DND-41 (cell line): ENCODE measurements around the gene HPCAL1.

Experiments
- ATAC-seq: fragments of 200-7000 bp; cut with Tn5 transposase; 3 replicates; pipeline ENCODE4 v1.9.1; 2021; ENCODE audit warnings: low read depth; ENCODE audit not compliant: insufficient read depth
- DNase-seq: peaks from one replicate; pipeline ENCODE4 v3.0.0-alpha.2; 2020
- H2AFZ ChIP-seq: 2 replicates; pipeline ENCODE4 v1.6.0; 2012; ENCODE audit warnings: low read depth, low read length
- H3K27ac ChIP-seq: 2 replicates; pipeline ENCODE4 v1.5.1; 2012; ENCODE audit warnings: low read length, inconsistent platforms
- H3K27me3 ChIP-seq: fragments of 200-600 bp; sonication (generic); 2 replicates; pipeline ENCODE4 v1.6.0; 2012; ENCODE audit warnings: low read length, mild to moderate bottlenecking, inconsistent platforms; ENCODE audit not compliant: insufficient read depth, poor library complexity
- H3K36me3 ChIP-seq: 2 replicates; pipeline ENCODE4 v1.5.1; 2012; ENCODE audit warnings: low read length, inconsistent platforms; ENCODE audit not compliant: insufficient read depth
- H3K4me1 ChIP-seq: 2 replicates; pipeline ENCODE4 v1.5.1; 2012; ENCODE audit warnings: mild to moderate bottlenecking, low read length; ENCODE audit not compliant: insufficient read depth
- H3K4me2 ChIP-seq: 2 replicates; pipeline ENCODE4 v1.6.0; 2012; ENCODE audit warnings: mild to moderate bottlenecking, moderate library complexity, low read length, inconsistent platforms; ENCODE audit not compliant: insufficient read depth
- H3K4me3 ChIP-seq, 2 experiments: fragments of 200-600 bp in 1 of 2; shearing (Covaris generic) in 1 of 2; 2 replicates each; pipeline ENCODE4 v1.5.1; 2012 to 2016; ENCODE audit warnings: inconsistent platforms in 2 of 2, low read length in 2 of 2, mild to moderate bottlenecking in 2 of 2, low read depth in 1 of 2, moderate library complexity in 1 of 2
- H3K79me2 ChIP-seq: 2 replicates; pipeline ENCODE4 v1.6.0; 2012; ENCODE audit warnings: low read length, inconsistent platforms; ENCODE audit not compliant: insufficient read depth
- H3K9ac ChIP-seq: 2 replicates; pipeline ENCODE4 v1.6.0; 2012; ENCODE audit warnings: low read depth, mild to moderate bottlenecking, inconsistent platforms, low read length, moderate library complexity
- H3K9me3 ChIP-seq: 2 replicates; pipeline ENCODE4 v1.5.1; 2012; ENCODE audit warnings: low read length, moderate library complexity, mild to moderate bottlenecking, inconsistent platforms; ENCODE audit not compliant: insufficient read depth, severe bottlenecking
- H4K20me1 ChIP-seq: 2 replicates; pipeline ENCODE4 v1.6.0; 2012; ENCODE audit warnings: low read length; ENCODE audit not compliant: insufficient read depth
- EZH2 ChIP-seq: IDR thresholded peaks from 3 replicates; pipeline ENCODE4 v1.6.1; 2012; ENCODE audit warnings: borderline replicate concordance, low read depth, mild to moderate bottlenecking, moderate library complexity, low read length, inconsistent platforms; ENCODE audit not compliant: severe bottlenecking
- TF ChIP-seq, protein P1 (sequence below): IDR thresholded peaks from 2 replicates; pipeline ENCODE4 v1.5.1; 2012; ENCODE audit warnings: borderline replicate concordance, low read length, moderate library complexity, mild to moderate bottlenecking; ENCODE audit not compliant: poor library complexity, severe bottlenecking; ENCODE audit errors: extremely low read depth

The HPCAL1 gene

DNA sequence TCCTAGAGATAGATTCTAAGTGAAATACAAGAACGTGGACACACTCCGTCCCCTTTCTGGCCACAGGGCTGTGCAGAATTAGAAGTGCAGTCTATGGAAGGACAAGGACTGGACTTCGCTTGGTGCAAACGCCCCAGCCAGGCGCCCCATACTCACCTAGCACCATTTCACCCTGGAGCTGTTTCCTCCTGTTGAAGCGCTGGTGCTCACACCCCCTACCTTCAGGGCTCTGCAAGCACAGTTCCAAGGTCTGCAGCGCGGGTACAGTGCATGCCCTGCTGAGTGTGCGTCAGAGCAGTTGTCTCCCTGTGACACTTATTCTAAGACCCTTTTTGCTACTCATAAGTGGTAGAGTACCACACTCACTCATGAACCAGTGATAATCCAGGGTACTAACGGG lies 3.0 kb downstream of the HPCAL1 start:
- TF ChIP-seq EZH2 = no peak
- TF ChIP-seq, protein P1, sequence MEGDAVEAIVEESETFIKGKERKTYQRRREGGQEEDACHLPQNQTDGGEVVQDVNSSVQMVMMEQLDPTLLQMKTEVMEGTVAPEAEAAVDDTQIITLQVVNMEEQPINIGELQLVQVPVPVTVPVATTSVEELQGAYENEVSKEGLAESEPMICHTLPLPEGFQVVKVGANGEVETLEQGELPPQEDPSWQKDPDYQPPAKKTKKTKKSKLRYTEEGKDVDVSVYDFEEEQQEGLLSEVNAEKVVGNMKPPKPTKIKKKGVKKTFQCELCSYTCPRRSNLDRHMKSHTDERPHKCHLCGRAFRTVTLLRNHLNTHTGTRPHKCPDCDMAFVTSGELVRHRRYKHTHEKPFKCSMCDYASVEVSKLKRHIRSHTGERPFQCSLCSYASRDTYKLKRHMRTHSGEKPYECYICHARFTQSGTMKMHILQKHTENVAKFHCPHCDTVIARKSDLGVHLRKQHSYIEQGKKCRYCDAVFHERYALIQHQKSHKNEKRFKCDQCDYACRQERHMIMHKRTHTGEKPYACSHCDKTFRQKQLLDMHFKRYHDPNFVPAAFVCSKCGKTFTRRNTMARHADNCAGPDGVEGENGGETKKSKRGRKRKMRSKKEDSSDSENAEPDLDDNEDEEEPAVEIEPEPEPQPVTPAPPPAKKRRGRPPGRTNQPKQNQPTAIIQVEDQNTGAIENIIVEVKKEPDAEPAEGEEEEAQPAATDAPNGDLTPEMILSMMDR = peak; percentile 31
- H3K27ac ChIP-seq = no peak overlapping the region
- no peak overlapping the region for H3K4me3 ChIP-seq
- DNase-seq (no peak), ATAC-seq (no peak)
- no peaks in the 10 kb centered on the region for H3K9me3 ChIP-seq
- H3K36me3 ChIP-seq = no peaks in the 10 kb centered on the region
- H3K4me1 ChIP-seq = peaks cover 41% of the 10 kb centered on the region
- H2AFZ ChIP-seq = no peak overlapping the region
- H3K79me2 ChIP-seq = no peaks in the 10 kb centered on the region
- peaks cover 25% of the 10 kb centered on the region for H3K27me3 ChIP-seq
- peaks cover 64% of the 10 kb centered on the region for H4K20me1 ChIP-seq
- H3K9ac ChIP-seq = no peak overlapping the region
- H3K4me2 ChIP-seq = peak overlapping the region; percentile 100

DNA sequence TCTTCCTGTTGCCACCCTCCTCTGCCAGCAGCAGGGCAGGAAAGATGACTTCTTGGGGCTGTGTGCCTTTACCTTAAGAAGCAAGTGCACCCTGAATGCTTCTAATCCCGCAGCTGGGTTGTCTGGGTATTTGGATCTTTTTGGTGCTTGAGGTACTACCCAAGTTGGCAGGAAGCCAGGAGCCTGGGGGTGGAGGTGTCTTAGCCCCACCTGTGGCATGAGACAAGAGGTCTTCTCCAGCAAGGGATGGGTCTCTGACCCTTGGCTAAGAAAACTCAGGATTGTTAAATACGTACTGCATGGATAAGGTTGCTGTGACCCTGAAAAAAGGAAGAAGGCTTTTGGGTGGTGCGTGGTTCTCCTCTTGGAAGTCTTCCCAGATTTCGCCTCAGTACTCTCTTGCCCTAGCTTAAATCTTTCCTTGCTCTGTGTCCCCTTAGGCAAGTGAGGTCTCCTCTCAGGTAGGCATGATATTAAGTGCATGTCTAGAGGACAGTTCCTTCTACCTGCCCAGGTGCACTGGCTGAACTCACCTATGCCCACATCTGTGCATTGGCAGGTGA lies 4.3 kb downstream of the HPCAL1 start:
- Histone ChIP-seq H4K20me1 (peaks cover 64% of the 10 kb centered on the region), H3K4me2 (no peak overlapping the region), H2AFZ (no peak overlapping the region), H3K4me3 (no peak overlapping the region), H3K27ac (no peak overlapping the region), H3K9ac (no peak overlapping the region), H3K4me1 (peaks cover 37% of the 10 kb centered on the region), H3K27me3 (peaks cover 25% of the 10 kb centered on the region), H3K36me3 (no peaks in the 10 kb centered on the region), H3K79me2 (no peaks in the 10 kb centered on the region), H3K9me3 (no peaks in the 10 kb centered on the region)
- TF ChIP-seq EZH2 = no peak
- TF ChIP-seq, protein P1 = no peak
- DNase-seq (no peak), ATAC-seq (no peak)

DNA sequence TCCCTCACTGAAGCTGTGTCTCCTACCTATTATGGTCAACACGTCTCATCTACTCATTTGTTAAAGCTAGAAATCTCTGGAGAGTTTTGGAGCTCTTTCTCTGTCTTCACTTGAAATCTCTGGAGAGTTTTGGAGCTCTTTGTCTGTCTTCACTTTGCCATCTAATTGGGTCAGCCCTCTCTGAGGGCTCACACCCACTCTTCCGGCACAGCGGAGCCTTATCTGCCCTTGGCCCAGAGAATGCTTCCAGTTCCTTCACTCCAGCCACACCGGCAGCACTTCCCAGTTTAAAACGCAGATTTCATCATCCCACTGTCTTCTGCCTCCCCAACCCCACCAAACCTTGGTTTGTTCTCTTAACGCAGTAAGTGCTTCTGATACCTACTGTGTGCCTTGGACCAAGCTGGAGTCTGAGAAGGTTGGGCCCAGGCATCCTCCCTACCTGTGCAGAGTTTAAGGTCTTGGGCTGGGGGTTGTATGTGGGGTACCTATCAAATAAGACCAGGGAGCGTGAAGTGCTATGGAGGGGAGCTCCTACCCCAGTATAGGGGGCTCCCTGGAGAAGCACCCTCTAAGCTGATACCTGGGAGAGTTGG lies 5.0 kb downstream of the HPCAL1 start:
- Histone ChIP-seq H3K9ac (no peak overlapping the region), H3K4me1 (peaks cover 34% of the 10 kb centered on the region), H3K4me3 (no peak overlapping the region), H3K9me3 (no peaks in the 10 kb centered on the region), H3K36me3 (no peaks in the 10 kb centered on the region), H3K79me2 (no peaks in the 10 kb centered on the region), H3K27ac (no peak overlapping the region), H3K4me2 (no peak overlapping the region), H4K20me1 (peaks cover 65% of the 10 kb centered on the region), H3K27me3 (peaks cover 25% of the 10 kb centered on the region), H2AFZ (no peak overlapping the region)
- DNase-seq (no peak), ATAC-seq (no peak)
- TF ChIP-seq, protein P1 = no peak
- TF ChIP-seq EZH2 = no peak

DNA sequence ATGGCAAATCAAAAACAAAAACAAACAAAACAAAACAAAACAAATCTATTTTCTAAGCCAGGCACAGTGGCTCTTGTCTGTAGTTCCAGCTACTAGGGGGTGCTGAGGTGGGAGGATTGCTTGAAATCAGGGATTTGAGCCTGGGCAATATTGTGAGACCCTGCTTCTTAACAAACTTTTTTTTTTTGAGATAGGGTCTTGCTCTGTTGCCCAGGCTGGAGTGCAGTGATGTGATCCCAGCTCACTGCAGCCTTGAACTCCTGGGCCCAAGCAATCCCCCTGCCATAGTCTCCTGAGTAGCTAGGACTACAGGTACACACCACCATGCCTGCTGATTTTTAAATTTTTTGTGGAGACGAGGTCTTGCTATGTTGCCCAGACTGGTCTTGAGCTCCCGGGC lies 6.2 kb downstream of the HPCAL1 start:
- H2AFZ ChIP-seq = no peak overlapping the region
- TF ChIP-seq EZH2 = no peak
- TF ChIP-seq, protein P1 = no peak
- ATAC-seq (no peak), DNase-seq (no peak)
- H3K27me3 ChIP-seq = peaks cover 13% of the 10 kb centered on the region
- peaks cover 64% of the 10 kb centered on the region for H4K20me1 ChIP-seq
- H3K4me3 ChIP-seq = no peak overlapping the region
- no peak overlapping the region for H3K9ac ChIP-seq
- H3K4me2 ChIP-seq = no peak overlapping the region
- no peaks in the 10 kb centered on the region for H3K36me3 ChIP-seq
- peaks cover 23% of the 10 kb centered on the region for H3K4me1 ChIP-seq
- H3K79me2 ChIP-seq = no peaks in the 10 kb centered on the region
- H3K27ac ChIP-seq = no peak overlapping the region
- no peaks in the 10 kb centered on the region for H3K9me3 ChIP-seq
